Pulmonary artery endothelial cell (primary cell): ENCODE results near the gene VPS18. TPM values are rescaled to one million over a fixed set of nuclear protein-coding genes. Genes with fewer than 3 reads are reported as not detected.
A peak's percentile ranks its signal among the peaks of the same experiment; 100 is the strongest.

ENCODE experiments used
- DNase-seq: peaks from one replicate; pipeline ENCODE4 v3.0.0-alpha.2; 2011; ENCODE audit warnings: low read depth, low spot score
- total RNA-seq: library from RNA; depleted of rRNA; stranded (reverse); fragments of >200 nt; gene quantifications from 2 replicates; pipeline ENCODE4 v1.2.3, GENCODE V29; 2014

The VPS18 gene
- total RNA-seq, 1 donor from 2014 or later = 48.7 TPM

DNA sequence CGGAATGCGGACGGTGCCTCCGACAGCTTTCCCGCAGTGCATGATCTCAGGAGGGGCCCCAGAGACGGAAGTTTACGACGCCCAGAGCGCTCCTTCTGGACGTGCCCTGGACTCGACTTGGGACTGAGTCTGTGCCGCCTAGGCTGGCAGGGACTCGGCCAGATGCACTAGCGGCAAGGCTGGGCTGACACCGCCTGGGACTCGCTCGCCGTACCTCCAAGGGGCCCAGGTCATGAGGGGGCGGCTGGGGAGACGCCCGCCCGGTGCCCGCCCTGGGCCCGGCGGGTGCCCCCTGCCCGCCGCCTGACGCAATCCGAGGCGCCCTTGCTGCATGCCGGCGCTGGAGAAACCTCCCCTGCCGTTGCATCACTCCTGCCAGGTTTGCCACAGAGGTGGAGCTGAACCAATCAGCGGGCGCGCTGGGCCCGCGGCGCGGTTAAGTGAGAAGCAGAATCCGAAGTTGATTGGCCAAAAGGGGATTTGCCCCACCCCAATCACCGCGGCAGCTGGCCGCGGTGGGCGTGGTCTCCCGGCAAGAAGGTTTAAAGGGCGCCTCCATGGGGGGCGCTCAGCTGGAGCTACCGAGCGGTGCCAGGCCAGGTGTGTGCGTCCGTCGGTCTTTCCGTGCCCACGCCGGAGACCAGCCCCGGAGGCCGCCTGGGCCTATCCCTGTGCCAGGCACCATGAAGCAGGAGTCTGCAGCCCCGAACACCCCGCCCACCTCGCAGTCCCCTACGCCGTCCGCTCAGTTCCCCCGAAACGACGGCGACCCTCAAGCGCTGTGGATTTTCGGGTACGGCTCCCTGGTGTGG, 58.9 kb downstream of the VPS18 start, which contains the start of gene CHAC1:
Gene CHAC1, plus strand, starts transcription at position 571 of the 812 bp plus-strand sequence. Its CDS starts 113 bp downstream, at position 684.
- peak; percentile 85 for DNase-seq

Other genes with a start within 250 kb of the VPS18 start
- gene RAD51, start 199.3 kb upstream of the VPS18 start, total RNA-seq = 9.2 and 12.9 TPM in 2 replicates
- 26.9 and 37.8 TPM in 2 replicates for gene RMDN3, start 139.2 kb upstream of the VPS18 start, total RNA-seq
- 10.6 and 12.9 TPM in 2 replicates for gene GCHFR, start 130.4 kb upstream of the VPS18 start, total RNA-seq
- 0.53 and 0.63 TPM in 2 replicates for gene C15orf62, start 124.5 kb upstream of the VPS18 start, total RNA-seq
- 13.9 and 25.8 TPM in 2 replicates for gene ZFYVE19, start 87.4 kb upstream of the VPS18 start, total RNA-seq
- 38.2 and 48.7 TPM in 2 replicates for gene DNAJC17, start 87.0 kb upstream of the VPS18 start, total RNA-seq
- gene PPP1R14D, start 65.7 kb upstream of the VPS18 start, total RNA-seq = not detected in 2 replicates
- gene SPINT1, start 50.4 kb upstream of the VPS18 start, total RNA-seq = 1.1 and 1.7 TPM in 2 replicates
- 0.07 TPM in 1 of 2 replicates, not detected in the other for gene RHOV, start 20.2 kb upstream of the VPS18 start, total RNA-seq
- 18.6 and 43.9 TPM in 2 replicates for gene DLL4, start 34.9 kb downstream of the VPS18 start, total RNA-seq
- 2.9 and 4.7 TPM in 2 replicates for gene CHAC1, start 59.0 kb downstream of the VPS18 start, total RNA-seq
- 25.4 and 26.0 TPM in 2 replicates for gene INO80, start 221.8 kb downstream of the VPS18 start, total RNA-seq